GM12874 (cell line): Measurements from ENCODE around the gene CYP2C9.

Source experiments
- CTCF ChIP-seq: IDR thresholded peaks from 2 replicates; pipeline ENCODE4 v1.5.1; 2011; ENCODE audit warnings: low read depth, mild to moderate bottlenecking, control low read depth, low read length, moderate library complexity; ENCODE audit not compliant: insufficient read depth

CYP2C9 gene

DNA sequence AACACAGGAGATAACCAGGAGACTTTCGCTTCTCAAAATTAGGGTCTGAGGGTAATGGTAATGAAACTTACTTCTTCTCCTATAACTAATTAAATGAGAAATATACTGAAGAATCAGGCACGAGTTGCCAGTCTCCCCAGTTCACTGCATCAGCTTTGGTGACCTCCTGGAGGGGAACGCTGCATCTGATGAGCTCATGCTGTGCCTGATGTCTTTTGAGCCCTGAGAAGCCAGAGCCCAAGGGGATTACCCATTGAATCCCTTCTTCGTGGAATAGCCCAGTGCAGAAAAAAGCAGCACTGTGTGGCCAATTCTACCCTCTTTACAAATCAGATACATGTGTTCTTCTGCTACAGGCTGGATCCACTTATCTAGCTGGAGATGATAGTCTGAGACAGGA, 45.1 kb downstream of the CYP2C9 start:
- no peak for TF ChIP-seq CTCF

DNA sequence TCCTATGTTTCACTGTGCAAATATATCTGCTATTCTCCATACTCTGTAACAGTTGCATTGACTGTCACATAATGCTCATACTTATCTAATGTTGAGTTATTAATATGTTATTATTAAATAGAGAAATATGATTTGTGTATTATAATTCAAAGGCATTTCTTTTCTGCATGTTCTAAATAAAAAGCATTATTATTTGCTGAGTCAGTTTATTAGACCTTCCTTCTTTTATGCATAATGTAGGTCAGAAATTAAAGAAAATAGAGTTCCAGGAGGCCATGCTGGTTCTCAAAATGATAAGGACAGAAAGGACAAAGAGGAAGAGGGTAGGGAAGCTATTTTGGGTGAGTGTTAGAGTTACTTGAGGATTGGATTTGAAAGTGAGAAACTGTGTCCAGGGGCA, 50.7 kb downstream of the CYP2C9 start:
- TF ChIP-seq CTCF = no peak

DNA sequence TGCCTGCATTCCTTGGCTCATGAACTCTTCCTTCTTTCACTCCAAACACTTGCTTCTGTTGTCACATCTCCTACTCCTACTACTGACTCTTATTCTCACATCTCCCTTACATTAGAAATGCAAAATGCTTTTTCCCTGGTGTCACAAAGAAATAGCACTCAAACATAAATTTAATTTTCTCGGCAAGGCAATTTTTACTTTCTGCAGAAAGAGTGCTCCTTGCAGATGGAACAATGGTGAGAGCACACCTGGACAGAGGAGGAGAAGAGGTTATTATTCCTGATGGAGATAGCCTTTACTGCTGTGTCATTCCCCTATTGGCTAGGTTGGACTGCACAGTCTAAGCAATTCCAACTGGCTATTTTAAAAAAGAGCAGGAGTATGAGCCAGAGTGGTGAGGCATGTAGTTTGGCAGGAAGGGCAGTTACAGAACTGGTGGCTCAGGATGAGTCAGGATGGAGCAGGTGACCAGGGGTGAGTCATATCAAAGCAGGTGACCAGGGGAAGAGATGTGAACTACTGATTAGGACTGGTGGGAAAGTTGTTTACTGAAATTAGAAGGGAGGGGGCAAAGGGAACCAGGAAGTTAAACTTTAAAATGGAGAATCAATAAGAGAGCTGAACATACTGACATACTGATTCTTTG, 52.9 kb downstream of the CYP2C9 start:
- no peak for TF ChIP-seq CTCF

DNA sequence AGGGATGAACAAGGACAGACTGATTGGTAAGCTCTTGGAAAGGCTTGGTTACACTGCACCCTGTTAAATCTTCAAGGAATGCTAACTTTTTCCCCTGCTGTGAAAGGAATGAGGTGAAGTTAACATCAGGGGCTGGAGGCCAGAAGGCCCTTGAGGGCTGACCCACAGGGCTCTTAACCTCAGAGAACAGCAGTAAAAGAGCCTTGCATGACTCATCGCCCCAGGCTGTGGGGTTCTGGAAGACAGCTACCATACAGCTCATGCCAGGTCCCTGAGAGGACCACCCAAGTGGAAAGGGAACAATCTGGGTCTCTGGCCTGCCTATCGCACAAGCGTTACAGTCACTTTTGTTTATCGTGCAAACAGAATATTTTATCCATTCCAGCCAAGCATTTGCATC, 54.4 kb downstream of the CYP2C9 start:
- TF ChIP-seq CTCF = no peak

GRCh38 chr10:94997741-94998174, 59.3 kb downstream of the CYP2C9 start:
- TF ChIP-seq CTCF = no peak

GRCh38 chr10:95026461-95026860, 88.0 kb downstream of the CYP2C9 start:
- no peak for TF ChIP-seq CTCF

GRCh38 chr10:95031656-95032055, 93.2 kb downstream of the CYP2C9 start:
- no peak for TF ChIP-seq CTCF
